ENCODE measurements around the gene DSCAM. TPM values are rescaled to one million over a fixed set of nuclear protein-coding genes. Genes with fewer than 3 reads are reported as not detected.
"Not testable (repeated sequence)": the region's sequence is repeated elsewhere in the genome, so short reads cannot be mapped to it uniquely, and the experiment has no call there.

The DSCAM gene
- total RNA-seq, 4 donors from 2014 or later = under 0.01 to 0.44 TPM; not detected in 2

GRCh38 chr21:40271164-40271563 lies 575.8 kb downstream of the DSCAM start:
- no peaks in the 10 kb centered on the region for H3K9me3 ChIP-seq
- no peaks in the 10 kb centered on the region for H3K4me1 ChIP-seq
- no peak overlapping the region for H3K27ac ChIP-seq
- DNase-seq (ENCODE audit: low spot score in 2 of 2) = no peak
- TF ChIP-seq EP300 (IDR thresholded peaks at IDR 0.05) = no peak
- TF ChIP-seq POLR2A (IDR thresholded peaks at IDR 0.05) = no peak
- no peak for TF ChIP-seq CTCF (IDR thresholded peaks at IDR 0.05)
- H3K4me3 ChIP-seq = no peak overlapping the region
- H3K27me3 ChIP-seq = no peaks in the 10 kb centered on the region
- no peaks in the 10 kb centered on the region for H3K36me3 ChIP-seq
- 77 to 82% methylated on average over 9 of the region's 9 CpGs for WGBS, 2 donors

- no peak overlapping the region for H3K4me3 ChIP-seq
Observed at GRCh38 chr21:40270047-40270446, 576.9 kb downstream of the DSCAM start.

GRCh38 chr21:40269239-40269638 lies 577.7 kb downstream of the DSCAM start:
- no peak for TF ChIP-seq EP300 (IDR thresholded peaks at IDR 0.05)
- no peak for TF ChIP-seq POLR2A (IDR thresholded peaks at IDR 0.05)
- no peak for TF ChIP-seq CTCF (IDR thresholded peaks at IDR 0.05)
- no peaks in the 10 kb centered on the region for H3K36me3 ChIP-seq
- 84 to 92% methylated on average over 8 of the region's 8 CpGs for WGBS, 2 donors
- no peak overlapping the region for H3K27ac ChIP-seq
- no peaks in the 10 kb centered on the region for H3K27me3 ChIP-seq
- no peak for DNase-seq (ENCODE audit: low spot score in 2 of 2)
- H3K9me3 ChIP-seq = no peaks in the 10 kb centered on the region
- no peaks in the 10 kb centered on the region for H3K4me1 ChIP-seq
- no peak overlapping the region for H3K4me3 ChIP-seq

More at GRCh38 chr21:40270047-40270446, 576.9 kb downstream of the DSCAM start:
- TF ChIP-seq POLR2A (IDR thresholded peaks at IDR 0.05) (no peak), EP300 (IDR thresholded peaks at IDR 0.05) (no peak), CTCF (IDR thresholded peaks at IDR 0.05) (no peak)
- H3K27ac ChIP-seq = no peak overlapping the region
- DNase-seq (ENCODE audit: low spot score in 2 of 2) = no peak
- no peaks in the 10 kb centered on the region for H3K4me1 ChIP-seq
- H3K36me3 ChIP-seq = no peaks in the 10 kb centered on the region
- 54% methylated on average over 4 of the region's 4 CpGs for WGBS, 2 donors
- no peaks in the 10 kb centered on the region for H3K9me3 ChIP-seq
- no peaks in the 10 kb centered on the region for H3K27me3 ChIP-seq

- not testable (repeated sequence) for H3K36me3 ChIP-seq
Observed at GRCh38 chr21:40258456-40258855, 588.5 kb downstream of the DSCAM start.

GRCh38 chr21:40257342-40257741 lies 589.6 kb downstream of the DSCAM start:
- Histone ChIP-seq H3K36me3 (no peaks in the 10 kb centered on the region), H3K27ac (no peak overlapping the region), H3K4me1 (no peaks in the 10 kb centered on the region), H3K9me3 (peaks cover 0 to 3% (median 0%) of the 10 kb centered on the region in 4 donors), H3K4me3 (no peak overlapping the region), H3K27me3 (no peaks in the 10 kb centered on the region)
- DNase-seq (ENCODE audit: low spot score in 2 of 2) = no peak
- 65 to 73% methylated on average over 3 of the region's 3 CpGs for WGBS, 2 donors
- TF ChIP-seq POLR2A (IDR thresholded peaks at IDR 0.05) (no peak), CTCF (IDR thresholded peaks at IDR 0.05) (no peak), EP300 (IDR thresholded peaks at IDR 0.05) (no peak)

More at GRCh38 chr21:40258456-40258855, 588.5 kb downstream of the DSCAM start:
- H3K4me1 ChIP-seq; DNase-seq (ENCODE audit: low spot score in 2 of 2); H3K27ac ChIP-seq; H3K27me3 ChIP-seq; H3K4me3 ChIP-seq; H3K9me3 ChIP-seq: not testable (repeated sequence)
- 82 to 84% methylated on average over 3 of the region's 3 CpGs for WGBS, 2 donors
